WTC11 (cell line): ENCODE data around the gene GPR12.

Experiments
- ESRRA ChIP-seq: sonication (generic); formaldehyde crosslinking; IDR thresholded peaks from 2 replicates; pipeline ENCODE4 v1.8.1; 2022; ENCODE audit warnings: mild to moderate bottlenecking, missing genetic modification reagents, borderline replicate concordance
- MLX ChIP-seq: sonication (generic); formaldehyde crosslinking; IDR thresholded peaks from 2 replicates; pipeline ENCODE4 v1.8.1; 2023; ENCODE audit warnings: mild to moderate bottlenecking, missing genetic modification reagents, moderate library complexity
- NFYB ChIP-seq: sonication (generic); formaldehyde crosslinking; conservative IDR thresholded peaks from 2 replicates; pipeline ENCODE4 v1.8.0; 2022; ENCODE audit warnings: low read depth, missing genetic modification reagents
- SP1 ChIP-seq: sonication (generic); formaldehyde crosslinking; conservative IDR thresholded peaks from 2 replicates; pipeline ENCODE4 v1.8.1; 2022; ENCODE audit warnings: missing genetic modification reagents
- ZBTB43 ChIP-seq: sonication (generic); formaldehyde crosslinking; IDR thresholded peaks from 2 replicates; pipeline ENCODE4 v1.8.1; 2023; ENCODE audit warnings: mild to moderate bottlenecking, missing genetic modification reagents
- ZNF232 ChIP-seq: sonication (generic); formaldehyde crosslinking; IDR thresholded peaks from 2 replicates; pipeline ENCODE4 v1.8.0; 2022; ENCODE audit warnings: mild to moderate bottlenecking, missing genetic modification reagents
- ZNF416 ChIP-seq: fragments of 250-450 bp; sonication (Bioruptor Pico); IDR thresholded peaks from 2 replicates; pipeline ENCODE4 v1.9.0; 2021; ENCODE audit warnings: mild to moderate bottlenecking, inconsistent platforms
- TF ChIP-seq, protein P1 (sequence below): fragments of 200-600 bp; IDR thresholded peaks from 2 replicates; pipeline ENCODE4 v1.8.0; 2022; ENCODE audit warnings: antibody characterized with exemption
- TF ChIP-seq, protein P2 (sequence below): sonication (generic); formaldehyde crosslinking; IDR thresholded peaks from 2 replicates; pipeline ENCODE4 v1.8.1; 2022; ENCODE audit warnings: low read depth, missing genetic modification reagents, borderline replicate concordance

- TF ChIP-seq MLX (CRISPR knock-in tag) (no peak), NFYB (CRISPR knock-in tag) (no peak), SP1 (no peak), ZNF416 (no peak), ZBTB43 (no peak), ZNF232 (CRISPR knock-in tag) (no peak), ESRRA (CRISPR knock-in tag) (no peak)
- TF ChIP-seq, protein P1, sequence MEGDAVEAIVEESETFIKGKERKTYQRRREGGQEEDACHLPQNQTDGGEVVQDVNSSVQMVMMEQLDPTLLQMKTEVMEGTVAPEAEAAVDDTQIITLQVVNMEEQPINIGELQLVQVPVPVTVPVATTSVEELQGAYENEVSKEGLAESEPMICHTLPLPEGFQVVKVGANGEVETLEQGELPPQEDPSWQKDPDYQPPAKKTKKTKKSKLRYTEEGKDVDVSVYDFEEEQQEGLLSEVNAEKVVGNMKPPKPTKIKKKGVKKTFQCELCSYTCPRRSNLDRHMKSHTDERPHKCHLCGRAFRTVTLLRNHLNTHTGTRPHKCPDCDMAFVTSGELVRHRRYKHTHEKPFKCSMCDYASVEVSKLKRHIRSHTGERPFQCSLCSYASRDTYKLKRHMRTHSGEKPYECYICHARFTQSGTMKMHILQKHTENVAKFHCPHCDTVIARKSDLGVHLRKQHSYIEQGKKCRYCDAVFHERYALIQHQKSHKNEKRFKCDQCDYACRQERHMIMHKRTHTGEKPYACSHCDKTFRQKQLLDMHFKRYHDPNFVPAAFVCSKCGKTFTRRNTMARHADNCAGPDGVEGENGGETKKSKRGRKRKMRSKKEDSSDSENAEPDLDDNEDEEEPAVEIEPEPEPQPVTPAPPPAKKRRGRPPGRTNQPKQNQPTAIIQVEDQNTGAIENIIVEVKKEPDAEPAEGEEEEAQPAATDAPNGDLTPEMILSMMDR: no peak
- TF ChIP-seq, protein P2, sequence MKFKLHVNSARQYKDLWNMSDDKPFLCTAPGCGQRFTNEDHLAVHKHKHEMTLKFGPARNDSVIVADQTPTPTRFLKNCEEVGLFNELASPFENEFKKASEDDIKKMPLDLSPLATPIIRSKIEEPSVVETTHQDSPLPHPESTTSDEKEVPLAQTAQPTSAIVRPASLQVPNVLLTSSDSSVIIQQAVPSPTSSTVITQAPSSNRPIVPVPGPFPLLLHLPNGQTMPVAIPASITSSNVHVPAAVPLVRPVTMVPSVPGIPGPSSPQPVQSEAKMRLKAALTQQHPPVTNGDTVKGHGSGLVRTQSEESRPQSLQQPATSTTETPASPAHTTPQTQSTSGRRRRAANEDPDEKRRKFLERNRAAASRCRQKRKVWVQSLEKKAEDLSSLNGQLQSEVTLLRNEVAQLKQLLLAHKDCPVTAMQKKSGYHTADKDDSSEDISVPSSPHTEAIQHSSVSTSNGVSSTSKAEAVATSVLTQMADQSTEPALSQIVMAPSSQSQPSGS: no peak
Observed at GRCh38 chr13:26707122-26708006, 53.2 kb downstream of the GPR12 start.
